Colonic mucosa (tissue), 4 donors: Measurements from ENCODE around the gene KCNJ1. TPM values are rescaled to one million over a fixed set of nuclear protein-coding genes. Genes with fewer than 3 reads are reported as not detected.

Experiments used
- DNase-seq: peaks from one replicate; pipeline ENCODE4 v3.0.0-alpha.2; 2020
- H3K27ac ChIP-seq: fragments of 200-600 bp; one replicate; pipeline ENCODE4 v1.8.0; 2021
- H3K27me3 ChIP-seq: fragments of 200-600 bp; one replicate; pipeline ENCODE4 v1.8.0; 2021
- H3K36me3 ChIP-seq: fragments of 200-600 bp; one replicate; pipeline ENCODE4 v1.8.0; 2021
- H3K4me1 ChIP-seq: fragments of 200-600 bp; one replicate; pipeline ENCODE4 v1.8.0; 2021; ENCODE audit warnings: mild to moderate bottlenecking
- H3K4me3 ChIP-seq: fragments of 200-600 bp; one replicate; pipeline ENCODE4 v1.8.0; 2021
- H3K9ac ChIP-seq, 2 donors: one replicate each; pipeline ENCODE4 v1.7.0; 2013; ENCODE audit warnings: control low read depth in 2 of 2, low read depth in 2 of 2, low read length in 2 of 2
- H3K9me3 ChIP-seq: fragments of 200-600 bp; one replicate; pipeline ENCODE4 v1.8.0; 2021
- CTCF ChIP-seq: fragments of 200-600 bp; IDR thresholded peaks from one replicate; pipeline ENCODE4 v1.8.0; 2022; ENCODE audit warnings: antibody characterized with exemption, mild to moderate bottlenecking
- intact Hi-C: fragments of 100-400 bp; cut with DNase I; formaldehyde crosslinking; loops from one replicate; pipeline ENCODE4 v1.14.1; 2022
- total RNA-seq, 2 donors: library from RNA; stranded (reverse); fragmentation: NEBNext Ultra II Directional in 1 of 2; extraction: Animal tissue kit (Norgen Biotek cat#: 25700) in 1 of 2; gene quantifications; one replicate each; pipeline ENCODE4 v1.2.1, GENCODE V29; 2021
- donor health status: healthy.
- donor health status: DM: no; HTN: no; CAD: no.
- donor health status: DM: no; HTN: no; CAD: no.

Gene KCNJ1
- total RNA-seq, 2 donors from 2014 or later: not detected

GRCh38 chr11:128894685-128895084, 27.6 kb upstream of the KCNJ1 start:
- Histone ChIP-seq H3K4me3 (no peak overlapping the region), H3K9ac (no peak overlapping the region), H3K27ac (no peak overlapping the region), H3K27me3 (peaks cover 16% of the 10 kb centered on the region), H3K9me3 (no peaks in the 10 kb centered on the region), H3K4me1 (peaks cover 6% of the 10 kb centered on the region), H3K36me3 (no peaks in the 10 kb centered on the region)
- intact Hi-C loops: no loop called here
- DNase-seq: peak; percentile 69
- TF ChIP-seq CTCF: no peak

GRCh38 chr11:128894286-128894681, 27.2 kb upstream of the KCNJ1 start:
- no peaks in the 10 kb centered on the region for H3K36me3 ChIP-seq
- no peak overlapping the region for H3K27ac ChIP-seq
- no peak overlapping the region for H3K9ac ChIP-seq
- H3K4me1 ChIP-seq: peaks cover 6% of the 10 kb centered on the region
- TF ChIP-seq CTCF: no peak
- DNase-seq: no peak
- intact Hi-C loops: no loop called here
- H3K27me3 ChIP-seq: peaks cover 20% of the 10 kb centered on the region
- H3K9me3 ChIP-seq: no peaks in the 10 kb centered on the region
- no peak overlapping the region for H3K4me3 ChIP-seq

GRCh38 chr11:128893578-128894285, 26.6 kb upstream of the KCNJ1 start:
- Histone ChIP-seq H3K27me3 (peaks cover 23% of the 10 kb centered on the region), H3K4me1 (peaks cover 6% of the 10 kb centered on the region), H3K4me3 (no peak overlapping the region), H3K9ac (no peak overlapping the region), H3K27ac (no peak overlapping the region), H3K36me3 (no peaks in the 10 kb centered on the region), H3K9me3 (no peaks in the 10 kb centered on the region)
- intact Hi-C loops: no loop called here
- no peak for DNase-seq
- TF ChIP-seq CTCF: no peak

GRCh38 chr11:128892866-128893565, 25.9 kb upstream of the KCNJ1 start:
- Histone ChIP-seq H3K9me3 (no peaks in the 10 kb centered on the region), H3K36me3 (no peaks in the 10 kb centered on the region), H3K4me1 (peaks cover 6% of the 10 kb centered on the region), H3K27me3 (peaks cover 23% of the 10 kb centered on the region), H3K9ac (no peak overlapping the region), H3K4me3 (no peak overlapping the region), H3K27ac (no peak overlapping the region)
- DNase-seq: no peak
- no peak for TF ChIP-seq CTCF
- intact Hi-C loops: no loop called here

- TF ChIP-seq CTCF: no peak
- peaks cover 23% of the 10 kb centered on the region for H3K27me3 ChIP-seq
- peaks cover 6% of the 10 kb centered on the region for H3K4me1 ChIP-seq
- H3K4me3 ChIP-seq: no peak overlapping the region
- no peak for DNase-seq
- no peak overlapping the region for H3K9ac ChIP-seq
- intact Hi-C loops: no loop called here
- no peaks in the 10 kb centered on the region for H3K9me3 ChIP-seq
- no peaks in the 10 kb centered on the region for H3K36me3 ChIP-seq
- no peak overlapping the region for H3K27ac ChIP-seq
Measured at GRCh38 chr11:128891913-128892398, 24.9 kb upstream of the KCNJ1 start.
